Measurements from ENCODE around the gene ESR2. TPM values are rescaled to one million over a fixed set of nuclear protein-coding genes. Genes with fewer than 3 reads are reported as not detected.

Gene ESR2
- total and polyA plus RNA-seq, 4 donors, result 0.01 to 0.28 (median 0.09) TPM

- no peak for DNase-seq (ENCODE audit: low spot score)
- no peak overlapping the region for H3K4me3 ChIP-seq (ENCODE audit: low read depth in 1 of 3, low read length in 3 of 3)
- no peaks in the 10 kb centered on the region for H3K9me3 ChIP-seq (ENCODE audit: control insufficient read depth in 4 of 4, low read length in 3 of 4)
- no peaks in the 10 kb centered on the region for H3K27me3 ChIP-seq (ENCODE audit: control insufficient read depth in 4 of 4, insufficient read depth in 4 of 4, low read length in 3 of 4)
- TF ChIP-seq EGR1 (IDR thresholded peaks at IDR 0.05; ENCODE audit: low read depth in 2 of 2), result no peak
- no peak for TF ChIP-seq RAD21 (IDR thresholded peaks at IDR 0.05)
- TF ChIP-seq HNF4A (conservative IDR thresholded peaks at IDR 0.05), result no peak
- TF ChIP-seq YY1 (IDR thresholded peaks at IDR 0.05), result no peak
- TF ChIP-seq SP1 (IDR thresholded peaks at IDR 0.05), result no peak
- no peak for TF ChIP-seq HNF4G (IDR thresholded peaks at IDR 0.05)
- TF ChIP-seq ATF3 (IDR thresholded peaks at IDR 0.05), result no peak
- no peak for TF ChIP-seq REST (IDR thresholded peaks at IDR 0.05)
- TF ChIP-seq TAF1 (conservative IDR thresholded peaks at IDR 0.05), result no peak
- H3K4me1 ChIP-seq (ENCODE audit: control insufficient read depth in 4 of 4, insufficient read depth in 4 of 4, low read length in 3 of 4), result no peaks in the 10 kb centered on the region
- WGBS, result 90% methylated on average over 2 of the region's 2 CpGs
- peaks cover 9 to 69% (median 52%) of the 10 kb centered on the region in 4 donors for H3K36me3 ChIP-seq (ENCODE audit: control insufficient read depth in 4 of 4, insufficient read depth in 3 of 4, low read depth in 1 of 4, low read length in 3 of 4)
- no peak overlapping the region for H3K9ac ChIP-seq (ENCODE audit: low read depth in 1 of 2, low read length in 2 of 2)
- no peak overlapping the region for H3K27ac ChIP-seq (ENCODE audit: low read depth in 1 of 2, low read length in 2 of 2)
These were observed 135.6 kb downstream of the ESR2 start for GRCh38 chr14:64158608-64159007.

- H3K36me3 ChIP-seq (ENCODE audit: control insufficient read depth in 4 of 4, insufficient read depth in 3 of 4, low read depth in 1 of 4, low read length in 3 of 4), result peaks cover 16 to 71% (median 45%) of the 10 kb centered on the region in 4 donors
- H3K9ac ChIP-seq (ENCODE audit: low read depth in 1 of 2, low read length in 2 of 2), result no peak overlapping the region
- TF ChIP-seq MAX (IDR thresholded peaks at IDR 0.05), result no peak
- TF ChIP-seq HNF4G (IDR thresholded peaks at IDR 0.05), result no peak
- no peak for TF ChIP-seq ATF3 (IDR thresholded peaks at IDR 0.05)
- TF ChIP-seq EGR1 (IDR thresholded peaks at IDR 0.05; ENCODE audit: low read depth in 2 of 2), result no peak
- TF ChIP-seq SP1 (IDR thresholded peaks at IDR 0.05), result no peak
- TF ChIP-seq ZBTB33 (IDR thresholded peaks at IDR 0.05), result no peak
- TF ChIP-seq TAF1 (conservative IDR thresholded peaks at IDR 0.05), result no peak
- TF ChIP-seq CTCF (IDR thresholded peaks at IDR 0.05; ENCODE audit: low read depth, low read length, missing input control), result no peak
- no peak for TF ChIP-seq GABPA (IDR thresholded peaks at IDR 0.05 in 1 of 2, conservative IDR thresholded peaks at IDR 0.05 in 1 of 2)
- no peak for TF ChIP-seq NR2F2 (IDR thresholded peaks at IDR 0.05)
- TF ChIP-seq FOXA2 (IDR thresholded peaks at IDR 0.05), result no peak
- TF ChIP-seq RXRA (IDR thresholded peaks at IDR 0.05), result no peak
- TF ChIP-seq FOXA1 (IDR thresholded peaks at IDR 0.05), result no peak
- TF ChIP-seq HNF4A (conservative IDR thresholded peaks at IDR 0.05), result no peak
- TF ChIP-seq YY1 (IDR thresholded peaks at IDR 0.05), result no peak
- TF ChIP-seq REST (IDR thresholded peaks at IDR 0.05), result no peak
- TF ChIP-seq JUND (IDR thresholded peaks at IDR 0.05), result no peak
- TF ChIP-seq RAD21 (IDR thresholded peaks at IDR 0.05), result no peak
- H3K27ac ChIP-seq (ENCODE audit: low read depth in 1 of 2, low read length in 2 of 2), result no peak overlapping the region
- no peak for DNase-seq (ENCODE audit: low spot score)
- no peaks in the 10 kb centered on the region for H3K27me3 ChIP-seq (ENCODE audit: control insufficient read depth in 4 of 4, insufficient read depth in 4 of 4, low read length in 3 of 4)
- no peaks in the 10 kb centered on the region for H3K9me3 ChIP-seq (ENCODE audit: control insufficient read depth in 4 of 4, low read length in 3 of 4)
- H3K4me1 ChIP-seq (ENCODE audit: control insufficient read depth in 4 of 4, insufficient read depth in 4 of 4, low read length in 3 of 4), result no peaks in the 10 kb centered on the region
- no peak overlapping the region for H3K4me3 ChIP-seq (ENCODE audit: low read depth in 1 of 3, low read length in 3 of 3)
- WGBS, result 89% methylated on average over 8 of the region's 8 CpGs
These were observed 144.2 kb downstream of the ESR2 start for GRCh38 chr14:64149921-64150320.

Measured in liver (tissue), 9 donors.